Naive B cell (primary cell): ENCODE data around the gene H19. TPM values are rescaled to one million over a fixed set of nuclear protein-coding genes. Genes with fewer than 3 reads are reported as not detected.

Experiments
- ATAC-seq, 2 donors: fragments of 150-1000 bp; cut with Tn5 transposase; 2 replicates each; pipeline ENCODE4 v1.10.0; 2021; ENCODE audit warnings: low read depth in 2 of 2, mild to moderate bottlenecking in 2 of 2, moderate library complexity in 2 of 2
- DNase-seq: peaks from one replicate; pipeline ENCODE4 v3.0.0; 2022
- H3K27ac Mint-ChIP-seq, 6 donors: one replicate each; pipeline ENCODE4 v1.8.0; 2020 to 2022; ENCODE audit warnings: mild to moderate bottlenecking in 6 of 6, mixed read lengths in 6 of 6, moderate library complexity in 5 of 6, inconsistent platforms in 2 of 6
- H3K27me3 Mint-ChIP-seq, 3 donors: one replicate each; pipeline ENCODE4 v1.8.0; 2021 to 2022; ENCODE audit warnings: mixed read lengths in 3 of 3, mild to moderate bottlenecking in 1 of 3
- H3K36me3 Mint-ChIP-seq, 2 donors: one replicate each; pipeline ENCODE4 v1.8.0; 2020 to 2022; ENCODE audit warnings: mixed read lengths in 2 of 2, inconsistent platforms in 1 of 2, mild to moderate bottlenecking in 1 of 2
- H3K4me1 Mint-ChIP-seq, 3 donors: one replicate each; pipeline ENCODE4 v1.8.0; 2020 to 2022; ENCODE audit warnings: mixed read lengths in 3 of 3, inconsistent platforms in 1 of 3, mild to moderate bottlenecking in 1 of 3, moderate library complexity in 1 of 3
- H3K4me3 Mint-ChIP-seq, 8 donors: one replicate each; pipeline ENCODE4 v1.8.0; 2020 to 2022; ENCODE audit warnings: mild to moderate bottlenecking in 8 of 8, mixed read lengths in 8 of 8, moderate library complexity in 8 of 8, inconsistent platforms in 2 of 8
- H3K9me3 Mint-ChIP-seq, 7 donors: one replicate each; pipeline ENCODE4 v1.8.0; 2020 to 2022; ENCODE audit warnings: mixed read lengths in 7 of 7, mild to moderate bottlenecking in 5 of 7, inconsistent platforms in 2 of 7, moderate library complexity in 1 of 7
- polyA plus RNA-seq, 6 donors: library from polyadenylated mRNA; unstranded; fragments of 300-500 nt; fragmentation: Illumina TruSeq; gene quantifications; one replicate each; pipeline ENCODE4 v1.2.3, GENCODE V29; 2021; ENCODE audit warnings: low read depth in 6 of 6

Gene H19
- not detected for polyA plus RNA-seq

- Mint-ChIP-seq H3K36me3 (no peaks in the 10 kb centered on the region), H3K27ac (no peak within 1 kb of the TSS), H3K4me3 (no peak within 1 kb of the TSS), H3K9me3 (no peaks in the 10 kb centered on the region), H3K4me1 (no peaks in the 10 kb centered on the region), H3K27me3 (no peaks in the 10 kb centered on the region)
- ATAC-seq (no peak), DNase-seq (no peak)
Measured at GRCh38 chr11:1997755-1998154, at the start of gene H19. Gene H19 (minus strand): TSS chr11:1997842.

GRCh38 chr11:2041963-2042362 is 44.3 kb upstream of the H19 start:
- H3K27me3 Mint-ChIP-seq = no peaks in the 10 kb centered on the region
- no peaks in the 10 kb centered on the region for H3K9me3 Mint-ChIP-seq
- H3K27ac Mint-ChIP-seq = no peak overlapping the region
- no peaks in the 10 kb centered on the region for H3K4me1 Mint-ChIP-seq
- no peaks in the 10 kb centered on the region for H3K36me3 Mint-ChIP-seq
- no peak for ATAC-seq
- H3K4me3 Mint-ChIP-seq = no peak overlapping the region
- DNase-seq = no peak

GRCh38 chr11:2041153-2041552 is 43.5 kb upstream of the H19 start:
- Mint-ChIP-seq H3K27me3 (no peaks in the 10 kb centered on the region), H3K9me3 (no peaks in the 10 kb centered on the region), H3K27ac (no peak overlapping the region), H3K36me3 (no peaks in the 10 kb centered on the region), H3K4me1 (no peaks in the 10 kb centered on the region), H3K4me3 (no peak overlapping the region)
- ATAC-seq (no peak), DNase-seq (no peak)

- Mint-ChIP-seq H3K27me3 (no peaks in the 10 kb centered on the region), H3K4me3 (no peak overlapping the region), H3K9me3 (no peaks in the 10 kb centered on the region), H3K27ac (no peak overlapping the region), H3K36me3 (no peaks in the 10 kb centered on the region), H3K4me1 (no peaks in the 10 kb centered on the region)
- ATAC-seq = no peak
- DNase-seq = no peak
Measured at GRCh38 chr11:2039198-2039759, 41.6 kb upstream of the H19 start.

GRCh38 chr11:2036863-2037486 is 39.3 kb upstream of the H19 start:
- no peaks in the 10 kb centered on the region for H3K4me1 Mint-ChIP-seq
- no peaks in the 10 kb centered on the region for H3K27me3 Mint-ChIP-seq
- DNase-seq (no peak), ATAC-seq (peak; percentile 35 to 44)
- no peaks in the 10 kb centered on the region for H3K36me3 Mint-ChIP-seq
- no peak overlapping the region for H3K27ac Mint-ChIP-seq
- no peaks in the 10 kb centered on the region for H3K9me3 Mint-ChIP-seq
- no peak overlapping the region for H3K4me3 Mint-ChIP-seq

GRCh38 chr11:2035382-2035781 is 37.7 kb upstream of the H19 start:
- no peaks in the 10 kb centered on the region for H3K9me3 Mint-ChIP-seq
- H3K27ac Mint-ChIP-seq = no peak overlapping the region
- H3K4me3 Mint-ChIP-seq = no peak overlapping the region
- H3K27me3 Mint-ChIP-seq = no peaks in the 10 kb centered on the region
- no peaks in the 10 kb centered on the region for H3K4me1 Mint-ChIP-seq
- H3K36me3 Mint-ChIP-seq = no peaks in the 10 kb centered on the region
- ATAC-seq (no peak), DNase-seq (no peak)

- no peak for ATAC-seq
- H3K4me3 Mint-ChIP-seq = no peak overlapping the region
- no peaks in the 10 kb centered on the region for H3K4me1 Mint-ChIP-seq
- no peak for DNase-seq
- H3K27me3 Mint-ChIP-seq = no peaks in the 10 kb centered on the region
- no peak overlapping the region for H3K27ac Mint-ChIP-seq
- no peaks in the 10 kb centered on the region for H3K9me3 Mint-ChIP-seq
- H3K36me3 Mint-ChIP-seq = no peaks in the 10 kb centered on the region
Measured at GRCh38 chr11:2031058-2031457, 33.4 kb upstream of the H19 start.

- Mint-ChIP-seq H3K4me3 (no peak overlapping the region), H3K4me1 (no peaks in the 10 kb centered on the region), H3K27ac (no peak overlapping the region)
Measured at GRCh38 chr11:2027708-2028107, 30.1 kb upstream of the H19 start.

GRCh38 chr11:2015025-2015424 is 17.4 kb upstream of the H19 start:
- Mint-ChIP-seq H3K9me3 (no peaks in the 10 kb centered on the region), H3K27me3 (no peaks in the 10 kb centered on the region), H3K4me3 (no peak overlapping the region), H3K36me3 (no peaks in the 10 kb centered on the region), H3K27ac (no peak overlapping the region), H3K4me1 (no peaks in the 10 kb centered on the region)
- ATAC-seq (no peak), DNase-seq (no peak)

More at GRCh38 chr11:2027708-2028107, 30.1 kb upstream of the H19 start:
- Mint-ChIP-seq H3K36me3 (no peaks in the 10 kb centered on the region), H3K27me3 (no peaks in the 10 kb centered on the region), H3K9me3 (no peaks in the 10 kb centered on the region)
- ATAC-seq = no peak
- no peak for DNase-seq

GRCh38 chr11:2012440-2012839 is 14.8 kb upstream of the H19 start:
- Mint-ChIP-seq H3K9me3 (no peaks in the 10 kb centered on the region), H3K27ac (no peak overlapping the region), H3K27me3 (no peaks in the 10 kb centered on the region), H3K4me1 (no peaks in the 10 kb centered on the region), H3K36me3 (no peaks in the 10 kb centered on the region), H3K4me3 (no peak overlapping the region)
- ATAC-seq = no peak
- DNase-seq = no peak

- no peak overlapping the region for H3K27ac Mint-ChIP-seq
- H3K27me3 Mint-ChIP-seq = no peaks in the 10 kb centered on the region
- no peaks in the 10 kb centered on the region for H3K36me3 Mint-ChIP-seq
- DNase-seq (no peak), ATAC-seq (no peak)
- H3K4me1 Mint-ChIP-seq = no peaks in the 10 kb centered on the region
- no peaks in the 10 kb centered on the region for H3K9me3 Mint-ChIP-seq
- no peak overlapping the region for H3K4me3 Mint-ChIP-seq
Measured at GRCh38 chr11:2004466-2004865, 6.8 kb upstream of the H19 start.

- no peak for DNase-seq
- H3K36me3 Mint-ChIP-seq = no peaks in the 10 kb centered on the region
- H3K9me3 Mint-ChIP-seq = no peaks in the 10 kb centered on the region
- H3K27me3 Mint-ChIP-seq = no peaks in the 10 kb centered on the region
- H3K4me1 Mint-ChIP-seq = no peaks in the 10 kb centered on the region
- no peak overlapping the region for H3K27ac Mint-ChIP-seq
- ATAC-seq = peak; percentile 46 to 49
- H3K4me3 Mint-ChIP-seq = no peak overlapping the region
Measured at GRCh38 chr11:2002807-2003206, 5.2 kb upstream of the H19 start.

GRCh38 chr11:2002042-2002776 is 4.6 kb upstream of the H19 start:
- Mint-ChIP-seq H3K27ac (no peak overlapping the region), H3K9me3 (no peaks in the 10 kb centered on the region), H3K4me1 (no peaks in the 10 kb centered on the region), H3K27me3 (no peaks in the 10 kb centered on the region), H3K36me3 (no peaks in the 10 kb centered on the region), H3K4me3 (no peak overlapping the region)
- DNase-seq (no peak), ATAC-seq (peak; percentile 69 to 75)

- Mint-ChIP-seq H3K27ac (no peak overlapping the region), H3K27me3 (no peaks in the 10 kb centered on the region), H3K36me3 (no peaks in the 10 kb centered on the region), H3K4me1 (no peaks in the 10 kb centered on the region), H3K4me3 (no peak overlapping the region), H3K9me3 (no peaks in the 10 kb centered on the region)
- DNase-seq (no peak), ATAC-seq (no peak)
Measured at GRCh38 chr11:1998861-1999260, 1.2 kb upstream of the H19 start.
